SKM-1 (cell line): ENCODE results near the gene PIP5K1B.

Experiments
- DNase-seq: peaks from one replicate; lab custom pipeline; 2025; ENCODE audit not compliant: unreplicated experiment; lab: John Stamatoyannopoulos, UW

Gene PIP5K1B

GRCh38 chr9:69016191-69017096 is 311.4 kb downstream of the PIP5K1B start:
- DNase-seq, result no peak

- DNase-seq, result no peak
Observed at GRCh38 chr9:69018737-69019136, 313.7 kb downstream of the PIP5K1B start.

GRCh38 chr9:69019808-69020207 is 314.8 kb downstream of the PIP5K1B start:
- DNase-seq, result no peak

- no peak for DNase-seq
Observed at GRCh38 chr9:69020301-69021145, 315.5 kb downstream of the PIP5K1B start.

GRCh38 chr9:69023650-69024049 is 318.6 kb downstream of the PIP5K1B start:
- DNase-seq, result no peak

- no peak for DNase-seq
Observed at GRCh38 chr9:69027355-69028097, 322.5 kb downstream of the PIP5K1B start.

- no peak for DNase-seq
Observed at GRCh38 chr9:69028754-69029153, 323.7 kb downstream of the PIP5K1B start.

- DNase-seq, result no peak
Observed at GRCh38 chr9:69029535-69029934, 324.5 kb downstream of the PIP5K1B start.

GRCh38 chr9:69030851-69031645 is 326.0 kb downstream of the PIP5K1B start:
- DNase-seq, result no peak

- no peak for DNase-seq
Observed at GRCh38 chr9:69034071-69034470, 329.0 kb downstream of the PIP5K1B start.

- DNase-seq, result peak; percentile 2
Observed at GRCh38 chr9:69035438-69036308, 330.6 kb downstream of the PIP5K1B start, which contains the start of gene FXN. FXN (plus strand) TSS chr9:69035752; CDS start chr9:69035783, 31 bp downstream.

- DNase-seq, result no peak
Observed at GRCh38 chr9:69036309-69036708, 331.3 kb downstream of the PIP5K1B start.

- DNase-seq, result no peak
Observed at GRCh38 chr9:69036799-69037198, 331.8 kb downstream of the PIP5K1B start.

- DNase-seq, result no peak
Observed at GRCh38 chr9:69040646-69041045, 335.6 kb downstream of the PIP5K1B start.

- no peak for DNase-seq
Observed at GRCh38 chr9:69044240-69045219, 339.5 kb downstream of the PIP5K1B start.

GRCh38 chr9:69045821-69046220 is 340.8 kb downstream of the PIP5K1B start:
- DNase-seq, result no peak

- no peak for DNase-seq
Observed at GRCh38 chr9:69046723-69047122, 341.7 kb downstream of the PIP5K1B start.

GRCh38 chr9:69047371-69047770 is 342.3 kb downstream of the PIP5K1B start:
- no peak for DNase-seq
